Progenitor cell of endocrine pancreas (in vitro differentiated cells): ENCODE data around the gene CYLD. TPM values are rescaled to one million over a fixed set of nuclear protein-coding genes. Genes with fewer than 3 reads are reported as not detected.

ENCODE experiments used
- DNase-seq: peaks from one replicate; pipeline ENCODE4 v3.0.0; 2021; ENCODE audit warnings: low spot score; ENCODE audit not compliant: unreplicated experiment
- H3K27ac Mint-ChIP-seq: 2 replicates; pipeline ENCODE4 v1.8.0; 2021; ENCODE audit warnings: mild to moderate bottlenecking, moderate library complexity, mixed read lengths
- H3K27me3 Mint-ChIP-seq: 2 replicates; pipeline ENCODE4 v1.8.0; 2021; ENCODE audit warnings: mixed read lengths
- H3K36me3 Mint-ChIP-seq: 2 replicates; pipeline ENCODE4 v1.8.0; 2022; ENCODE audit warnings: mixed read lengths; ENCODE audit not compliant: insufficient read depth
- H3K4me1 Mint-ChIP-seq: 2 replicates; pipeline ENCODE4 v1.8.0; 2021; ENCODE audit warnings: low read depth, mixed read lengths
- H3K4me3 Mint-ChIP-seq: 2 replicates; pipeline ENCODE4 v1.8.0; 2021; ENCODE audit warnings: low read depth, mild to moderate bottlenecking, moderate library complexity, mixed read lengths
- H3K9me3 Mint-ChIP-seq: 2 replicates; pipeline ENCODE4 v1.8.0; 2021; ENCODE audit warnings: low read depth, mixed read lengths
- total RNA-seq: library from RNA; stranded (reverse); gene quantifications from 2 replicates; pipeline ENCODE4 v1.2.1, GENCODE V29; 2021
- TF ChIP-seq, protein P1 (sequence below): fragments of 200-600 bp; sonication (generic); IDR thresholded peaks from one replicate; pipeline ENCODE4 v1.5.0; 2021; ENCODE audit warnings: antibody characterized with exemption, mild to moderate bottlenecking; ENCODE audit not compliant: unreplicated experiment

Gene CYLD
- total RNA-seq, 1 donor from 2014 or later, result 21.9 TPM

DNA sequence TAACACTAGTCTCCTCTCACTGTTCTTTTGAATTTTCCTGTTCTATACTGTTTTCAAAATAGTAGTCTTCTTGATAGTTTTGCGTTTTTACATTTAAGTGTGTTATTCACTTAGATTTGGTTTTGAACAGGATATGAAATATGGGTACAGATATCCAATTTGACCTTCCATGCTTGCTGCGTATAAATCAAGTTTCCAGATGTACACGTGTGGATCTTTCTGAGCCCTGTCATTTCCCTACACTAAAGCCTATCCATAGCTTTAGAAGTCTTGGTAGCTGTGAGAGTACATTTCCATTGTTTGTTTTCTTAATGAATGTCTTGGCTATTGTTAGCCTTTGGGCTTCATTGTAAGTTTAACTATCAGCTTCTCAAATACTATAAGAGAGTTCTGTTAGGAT is 20.4 kb downstream of the CYLD start:
- Mint-ChIP-seq H3K27me3 (no peaks in the 10 kb centered on the region), H3K36me3 (peaks cover 20% of the 10 kb centered on the region), H3K9me3 (peaks cover 15% of the 10 kb centered on the region), H3K4me1 (no peaks in the 10 kb centered on the region), H3K27ac (no peak overlapping the region), H3K4me3 (no peak overlapping the region)
- no peak for DNase-seq
- TF ChIP-seq, protein P1, sequence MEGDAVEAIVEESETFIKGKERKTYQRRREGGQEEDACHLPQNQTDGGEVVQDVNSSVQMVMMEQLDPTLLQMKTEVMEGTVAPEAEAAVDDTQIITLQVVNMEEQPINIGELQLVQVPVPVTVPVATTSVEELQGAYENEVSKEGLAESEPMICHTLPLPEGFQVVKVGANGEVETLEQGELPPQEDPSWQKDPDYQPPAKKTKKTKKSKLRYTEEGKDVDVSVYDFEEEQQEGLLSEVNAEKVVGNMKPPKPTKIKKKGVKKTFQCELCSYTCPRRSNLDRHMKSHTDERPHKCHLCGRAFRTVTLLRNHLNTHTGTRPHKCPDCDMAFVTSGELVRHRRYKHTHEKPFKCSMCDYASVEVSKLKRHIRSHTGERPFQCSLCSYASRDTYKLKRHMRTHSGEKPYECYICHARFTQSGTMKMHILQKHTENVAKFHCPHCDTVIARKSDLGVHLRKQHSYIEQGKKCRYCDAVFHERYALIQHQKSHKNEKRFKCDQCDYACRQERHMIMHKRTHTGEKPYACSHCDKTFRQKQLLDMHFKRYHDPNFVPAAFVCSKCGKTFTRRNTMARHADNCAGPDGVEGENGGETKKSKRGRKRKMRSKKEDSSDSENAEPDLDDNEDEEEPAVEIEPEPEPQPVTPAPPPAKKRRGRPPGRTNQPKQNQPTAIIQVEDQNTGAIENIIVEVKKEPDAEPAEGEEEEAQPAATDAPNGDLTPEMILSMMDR, result no peak

DNA sequence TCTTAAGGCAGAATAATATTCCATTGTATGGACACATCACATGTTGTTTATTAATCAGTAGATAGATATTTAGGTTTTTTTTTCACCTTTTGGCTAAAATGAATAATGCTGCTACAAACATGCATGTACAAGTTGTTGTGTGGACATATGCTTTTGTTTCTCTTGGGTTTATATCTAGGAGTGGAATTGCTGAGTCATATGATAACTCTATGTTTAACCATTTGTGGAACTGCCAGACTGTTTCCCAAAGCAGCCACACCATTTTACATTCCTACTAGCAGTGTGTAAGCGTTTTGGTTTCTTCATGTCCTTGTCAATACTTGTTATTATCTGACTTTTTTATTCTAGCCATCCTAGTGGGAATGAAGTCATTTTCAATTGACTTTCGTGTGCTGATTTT is 21.3 kb downstream of the CYLD start:
- Mint-ChIP-seq H3K27me3 (no peaks in the 10 kb centered on the region), H3K9me3 (peaks cover 15% of the 10 kb centered on the region), H3K4me1 (no peaks in the 10 kb centered on the region), H3K27ac (peak overlapping the region; percentile 38), H3K4me3 (no peak overlapping the region), H3K36me3 (peaks cover 18% of the 10 kb centered on the region)
- TF ChIP-seq, protein P1, result no peak
- no peak for DNase-seq

DNA sequence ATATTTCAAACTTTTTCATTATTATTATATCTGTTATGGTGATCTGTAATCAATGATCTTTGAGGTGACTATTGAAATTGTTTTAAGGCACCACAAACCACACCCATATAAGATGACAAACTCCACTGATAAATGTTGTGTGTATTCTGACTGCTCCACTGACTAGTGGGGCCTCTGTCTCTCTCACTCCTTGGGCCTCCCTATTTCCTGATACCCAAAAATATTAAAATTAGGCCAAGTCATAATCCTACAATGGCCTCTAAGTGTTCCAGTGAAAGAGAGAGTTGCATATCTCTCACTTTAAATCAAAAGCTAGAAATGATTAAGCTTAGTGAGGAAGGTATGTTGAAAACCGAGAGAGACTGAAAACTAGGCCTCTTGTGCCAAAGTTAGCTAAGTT is 23.4 kb downstream of the CYLD start:
- no peak for DNase-seq
- H3K27me3 Mint-ChIP-seq, result no peaks in the 10 kb centered on the region
- H3K4me1 Mint-ChIP-seq, result no peaks in the 10 kb centered on the region
- H3K4me3 Mint-ChIP-seq, result no peak overlapping the region
- H3K36me3 Mint-ChIP-seq, result peaks cover 24% of the 10 kb centered on the region
- no peak overlapping the region for H3K27ac Mint-ChIP-seq
- H3K9me3 Mint-ChIP-seq, result peaks cover 21% of the 10 kb centered on the region
- TF ChIP-seq, protein P1, result no peak

DNA sequence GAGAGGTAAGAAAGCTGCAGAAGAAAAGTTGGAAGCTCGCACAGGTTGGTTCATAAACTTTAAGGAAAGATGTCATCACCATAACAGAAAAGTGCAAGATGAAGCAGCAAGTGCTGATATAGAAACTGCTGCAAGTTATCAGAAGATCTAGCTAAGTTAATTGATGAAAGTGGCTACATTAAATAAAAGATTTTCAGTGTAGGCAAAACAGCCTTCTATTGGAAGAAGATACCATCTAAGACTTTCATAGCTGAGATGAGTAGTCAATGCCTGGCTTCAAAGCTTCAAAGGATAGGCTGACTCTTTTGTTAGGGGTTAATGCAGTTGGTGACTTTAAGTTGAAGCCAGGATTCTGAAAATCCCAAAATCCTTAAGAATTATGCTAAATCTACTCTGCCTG is 24.0 kb downstream of the CYLD start:
- Mint-ChIP-seq H3K27ac (no peak overlapping the region), H3K4me3 (no peak overlapping the region), H3K27me3 (no peaks in the 10 kb centered on the region), H3K4me1 (no peaks in the 10 kb centered on the region), H3K36me3 (peaks cover 24% of the 10 kb centered on the region), H3K9me3 (peaks cover 21% of the 10 kb centered on the region)
- TF ChIP-seq, protein P1, result no peak
- no peak for DNase-seq

DNA sequence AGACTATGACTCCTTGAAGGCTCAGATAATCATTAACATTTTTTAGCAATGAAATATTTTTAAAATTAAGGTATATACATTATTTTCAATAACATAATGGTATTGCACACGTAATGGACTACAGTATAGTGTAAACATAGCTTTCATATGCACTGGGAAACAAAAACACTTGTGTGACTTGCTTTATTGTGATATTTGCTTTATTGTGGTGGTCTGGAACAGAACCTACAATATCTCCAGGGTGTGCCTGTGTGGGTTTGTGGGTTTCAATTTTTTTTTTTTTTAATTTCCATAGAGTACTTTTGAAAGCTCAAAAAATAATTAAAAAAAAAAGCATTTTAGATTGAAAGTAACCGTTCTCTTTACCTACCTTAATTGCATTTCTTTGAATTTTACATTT is 25.3 kb downstream of the CYLD start:
- H3K36me3 Mint-ChIP-seq, result peaks cover 24% of the 10 kb centered on the region
- no peak overlapping the region for H3K27ac Mint-ChIP-seq
- H3K4me1 Mint-ChIP-seq, result no peaks in the 10 kb centered on the region
- no peaks in the 10 kb centered on the region for H3K27me3 Mint-ChIP-seq
- H3K4me3 Mint-ChIP-seq, result no peak overlapping the region
- TF ChIP-seq, protein P1, result no peak
- DNase-seq, result no peak
- peaks cover 21% of the 10 kb centered on the region for H3K9me3 Mint-ChIP-seq

DNA sequence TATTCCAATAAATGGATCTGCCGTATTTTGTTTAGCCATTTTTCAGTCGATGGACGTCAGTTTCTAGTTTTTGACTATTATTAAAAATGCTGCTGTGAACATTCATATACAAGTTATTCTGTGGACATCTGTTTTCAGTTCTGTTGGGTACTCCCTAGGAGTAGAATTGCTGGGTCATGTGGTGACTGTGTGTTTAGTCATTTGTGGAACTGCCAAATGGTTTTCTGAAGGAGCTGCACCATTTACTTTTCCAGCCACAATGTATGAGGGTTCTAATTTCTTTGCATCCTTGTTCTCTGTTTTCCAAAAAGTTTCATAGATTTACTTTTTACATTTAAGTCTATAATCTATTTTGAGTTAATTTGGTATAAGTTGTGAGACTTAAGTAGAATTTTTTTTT is 29.5 kb downstream of the CYLD start:
- TF ChIP-seq, protein P1, result no peak
- DNase-seq, result no peak
- Mint-ChIP-seq H3K36me3 (peaks cover 17% of the 10 kb centered on the region), H3K27me3 (no peaks in the 10 kb centered on the region), H3K4me1 (no peaks in the 10 kb centered on the region), H3K27ac (no peak overlapping the region), H3K9me3 (peaks cover 12% of the 10 kb centered on the region), H3K4me3 (no peak overlapping the region)
